IMR-90 (cell line): ENCODE measurements around the gene ODF2. TPM values are rescaled to one million over a fixed set of nuclear protein-coding genes. Genes with fewer than 3 reads are reported as not detected.

Source experiments
- ATAC-seq: fragments of 200-7000 bp; cut with Tn5 transposase; 2 replicates; pipeline ENCODE4 v1.9.1; 2020; ENCODE audit warnings: low read depth, mild to moderate bottlenecking, moderate library complexity
- BruUV-seq: library from RNA; stranded (reverse); fragments of 400-500 nt; replicated peaks from 2 replicates; lab custom pipeline; 2021; lab: Mats Ljungman, UMichigan
- CTCF ChIA-PET: fragments of 300-600 bp; formaldehyde crosslinking; extraction: SDS; loops from one replicate; lab custom pipeline; 2021; ENCODE audit warnings: antibody characterized with exemption; lab: Yijun Ruan, JAX
- POLR2A ChIA-PET: fragments of 300-600 bp; sonication (Branson Sonifier 250); formaldehyde crosslinking; loops from one replicate; lab custom pipeline; 2022; ENCODE audit warnings: antibody characterized with exemption; ENCODE audit not compliant: unreplicated experiment; lab: Charles Lee
- DNase-seq: peaks from one replicate; pipeline ENCODE4 v3.0.0; 2013
- H2AFZ ChIP-seq: replicated peaks from 2 replicates; pipeline ENCODE3; 2013; ENCODE audit warnings: low read length, mild to moderate bottlenecking; ENCODE audit not compliant: poor library complexity
- H2AK5ac ChIP-seq: 2 replicates; pipeline ENCODE4 v1.6.1; 2013; ENCODE audit warnings: low read depth, low read length, inconsistent platforms
- H2AK9ac ChIP-seq: replicated peaks from 2 replicates; pipeline ENCODE3; 2013; ENCODE audit warnings: mild to moderate bottlenecking, low read depth, low read length, moderate library complexity; ENCODE audit not compliant: poor library complexity
- H2BK120ac ChIP-seq: 2 replicates; pipeline ENCODE4 v1.6.1; 2013; ENCODE audit warnings: low read depth, low read length, inconsistent platforms
- H2BK15ac ChIP-seq: 3 replicates; pipeline ENCODE4 v1.6.1; 2013; ENCODE audit warnings: low read depth, low read length, inconsistent platforms
- H2BK20ac ChIP-seq: 2 replicates; pipeline ENCODE4 v1.6.1; 2013; ENCODE audit warnings: low read depth, mild to moderate bottlenecking, inconsistent platforms, low read length, moderate library complexity
- H2BK5ac ChIP-seq: 2 replicates; pipeline ENCODE4 v1.6.1; 2013; ENCODE audit warnings: mild to moderate bottlenecking, low read depth, low read length, inconsistent platforms; ENCODE audit not compliant: poor library complexity, severe bottlenecking
- H3K14ac ChIP-seq: replicated peaks from 2 replicates; pipeline ENCODE4 v1.6.1; 2013; ENCODE audit warnings: low read depth, low read length, inconsistent platforms
- H3K18ac ChIP-seq: 2 replicates; pipeline ENCODE4 v1.6.1; 2013; ENCODE audit warnings: low read depth, low read length, control low read depth
- H3K23ac ChIP-seq: 2 replicates; pipeline ENCODE4 v1.6.1; 2013; ENCODE audit warnings: low read depth, low read length, inconsistent platforms
- H3K27ac ChIP-seq: 2 replicates; pipeline ENCODE4 v1.5.1; 2013; ENCODE audit warnings: mild to moderate bottlenecking, control low read depth, low read length; ENCODE audit not compliant: insufficient read depth
- H3K27me3 ChIP-seq: 2 replicates; pipeline ENCODE4 v1.6.1; 2013; ENCODE audit warnings: low read length; ENCODE audit not compliant: control insufficient read depth, insufficient read depth
- H3K36me3 ChIP-seq: 2 replicates; pipeline ENCODE4 v1.6.1; 2013; ENCODE audit warnings: low read length, mixed read lengths; ENCODE audit not compliant: control insufficient read depth, insufficient read depth
- H3K4ac ChIP-seq: 2 replicates; pipeline ENCODE4 v1.6.1; 2013; ENCODE audit warnings: low read depth, low read length, inconsistent platforms
- H3K4me1 ChIP-seq: 2 replicates; pipeline ENCODE4 v1.6.1; 2013; ENCODE audit warnings: low read length, mixed read lengths; ENCODE audit not compliant: control insufficient read depth, insufficient read depth
- H3K4me2 ChIP-seq: 2 replicates; pipeline ENCODE4 v1.6.1; 2013; ENCODE audit warnings: low read depth, mild to moderate bottlenecking, control low read depth, low read length, moderate library complexity
- H3K4me3 ChIP-seq: 2 replicates; pipeline ENCODE4 v1.5.1; 2013; ENCODE audit warnings: low read depth, mild to moderate bottlenecking, control low read depth, low read length, moderate library complexity; ENCODE audit not compliant: insufficient read depth
- H3K56ac ChIP-seq: 2 replicates; pipeline ENCODE4 v1.6.1; 2013; ENCODE audit warnings: low read length, inconsistent platforms; ENCODE audit not compliant: insufficient read depth; ENCODE audit errors: extremely low read depth
- H3K79me1 ChIP-seq, 2 experiments: 2 replicates each; pipeline ENCODE4 v1.6.1; 2013; ENCODE audit warnings: low read length in 2 of 2, inconsistent platforms in 1 of 2, low read depth in 1 of 2
- H3K9ac ChIP-seq: 2 replicates; pipeline ENCODE4 v1.6.1; 2013; ENCODE audit warnings: low read depth, low read length, control low read depth
- H3K9me1 ChIP-seq: 2 replicates; pipeline ENCODE4 v1.6.1; 2013; ENCODE audit warnings: low read length, inconsistent platforms; ENCODE audit not compliant: insufficient read depth
- H3K9me3 ChIP-seq: 2 replicates; pipeline ENCODE4 v1.6.1; 2013; ENCODE audit warnings: low read length; ENCODE audit not compliant: control insufficient read depth, insufficient read depth
- H4K20me1 ChIP-seq: 2 replicates; pipeline ENCODE4 v1.6.1; 2013; ENCODE audit warnings: low read length, inconsistent platforms; ENCODE audit not compliant: insufficient read depth
- H4K5ac ChIP-seq: 2 replicates; pipeline ENCODE4 v1.6.1; 2013; ENCODE audit warnings: mild to moderate bottlenecking, low read depth, low read length, control low read depth
- H4K8ac ChIP-seq, 2 experiments: 2 replicates each; pipeline ENCODE4 v1.6.1; 2013; ENCODE audit warnings: low read depth in 2 of 2, low read length in 2 of 2, control low read depth in 1 of 2, inconsistent platforms in 1 of 2
- H4K91ac ChIP-seq: 2 replicates; pipeline ENCODE4 v1.6.1; 2013; ENCODE audit warnings: low read depth, low read length, inconsistent platforms; ENCODE audit not compliant: insufficient read depth
- BHLHE40 ChIP-seq: fragments of 150-350 bp; IDR thresholded peaks from 2 replicates; pipeline ENCODE4 v1.6.1; 2016; ENCODE audit warnings: mild to moderate bottlenecking, low read depth, low read length
- FOS ChIP-seq: fragments of 150-350 bp; IDR thresholded peaks from 2 replicates; pipeline ENCODE4 v1.6.1; 2016; ENCODE audit warnings: low read depth, low read length
- MAFK ChIP-seq: IDR thresholded peaks from 2 replicates; pipeline ENCODE4 v1.6.1; 2012; ENCODE audit warnings: low read depth, low read length, improper control_type of control experiment
- MAZ ChIP-seq: IDR thresholded peaks from 2 replicates; pipeline ENCODE4 v1.6.1; 2012; ENCODE audit warnings: low read depth, mild to moderate bottlenecking, low read length, improper control_type of control experiment, moderate library complexity, borderline replicate concordance
- NFE2L2 ChIP-seq: fragments of 150-350 bp; IDR thresholded peaks from 2 replicates; pipeline ENCODE4 v1.6.1; 2016; ENCODE audit warnings: low read depth, mild to moderate bottlenecking, low read length
- RCOR1 ChIP-seq: IDR thresholded peaks from 2 replicates; pipeline ENCODE4 v1.6.1; 2012; ENCODE audit warnings: mild to moderate bottlenecking, low read length, improper control_type of control experiment; ENCODE audit not compliant: insufficient replicate concordance
- SMC3 ChIP-seq: fragments of 150-350 bp; IDR thresholded peaks from 2 replicates; pipeline ENCODE4 v1.6.1; 2016; ENCODE audit warnings: low read depth, mild to moderate bottlenecking, antibody characterized with exemption, low read length, moderate library complexity
- USF2 ChIP-seq: fragments of 150-350 bp; IDR thresholded peaks from 2 replicates; pipeline ENCODE4 v1.6.1; 2017; ENCODE audit warnings: mild to moderate bottlenecking, antibody characterized with exemption, low read length, low read depth
- dilution Hi-C: fragments of 300-500 bp; cut with HindIII; formaldehyde crosslinking; loops from one replicate; pipeline ENCODE4 v1.14.3; 2018; ENCODE audit warnings: low sequenced_read_pairs; ENCODE audit not compliant: unreplicated experiment
- in situ Hi-C: fragments of 300-500 bp; cut with MboI; formaldehyde crosslinking; loops from 3 replicates; pipeline ENCODE4 v1.14.3; 2019; ENCODE audit warnings: low sequenced_read_pairs, inconsistent platforms, mixed read lengths
- intact Hi-C: fragments of 100-400 bp; cut with micrococcal nuclease; formaldehyde crosslinking; loops from 2 replicates; pipeline ENCODE4 v1.10.0; 2022
- polyA plus RNA-seq, 3 experiments: library from polyadenylated mRNA; depleted of rRNA; stranded (reverse); fragments of >200 nt; gene quantifications; 2 replicates each; pipeline ENCODE4 v1.2.3, GENCODE V29; 2012; ENCODE audit warnings: low replicate concordance in 1 of 3
- total RNA-seq: library from RNA; depleted of rRNA; stranded (reverse); fragments of >200 nt; gene quantifications from 2 replicates; pipeline ENCODE4 v1.2.3, GENCODE V29; 2012

Gene ODF2
- total and polyA plus RNA-seq, 2 of the 4 experiments (the other 2 are of a cell fraction), result 40.2 to 46.4 TPM

GRCh38 chr9:128486201-128486600, 30.4 kb downstream of the ODF2 start:
- Histone ChIP-seq H4K5ac (no peak overlapping the region), H3K18ac (no peak overlapping the region), H2AFZ (no peak overlapping the region), H2BK15ac (no peak overlapping the region), H2AK9ac (no peak overlapping the region), H3K9ac (no peak overlapping the region), H3K79me1 (no peaks in the 10 kb centered on the region; a peak in 1 of 4 replicates), H3K4ac (no peak overlapping the region), H2BK20ac (no peak overlapping the region), H3K14ac (no peak overlapping the region), H2BK120ac (no peak overlapping the region), H4K20me1 (no peaks in the 10 kb centered on the region), H3K9me1 (peaks cover 7% of the 10 kb centered on the region; the same call in 1 of the 2 replicates), H3K4me1 (no peaks in the 10 kb centered on the region), H2BK5ac (no peak overlapping the region), H3K27me3 (no peaks in the 10 kb centered on the region), H3K4me2 (no peak overlapping the region), H3K4me3 (no peak overlapping the region), H3K36me3 (peaks cover 44% of the 10 kb centered on the region), H3K9me3 (no peaks in the 10 kb centered on the region), H3K27ac (no peak overlapping the region), H4K8ac (no peak overlapping the region), H4K91ac (no peak overlapping the region), H3K23ac (no peak overlapping the region), H2AK5ac (no peak overlapping the region), H3K56ac (no peak overlapping the region)
- intact Hi-C loops, result no loop called here
- CTCF ChIA-PET, result no interaction called here
- POLR2A ChIA-PET, result no interaction called here
- ATAC-seq (no peak), DNase-seq (no peak)
- TF ChIP-seq SMC3, result no peak
- no peak for TF ChIP-seq RCOR1
- TF ChIP-seq NFE2L2, result no peak
- TF ChIP-seq MAFK, result no peak
- no peak for TF ChIP-seq MAZ
- no peak for TF ChIP-seq USF2
- TF ChIP-seq BHLHE40, result no peak
- no peak for TF ChIP-seq FOS
- dilution Hi-C loops, result no loop called here
- BruUV-seq, result no TSS peak
- in situ Hi-C loops, result no loop called here
